Raji (cell line): ENCODE measurements around the gene HLF.

Source experiments
- POLR2A ChIP-seq: IDR thresholded peaks from 2 replicates; pipeline ENCODE4 v1.6.1; 2011; ENCODE audit warnings: low read depth, low read length, control low read depth; ENCODE audit not compliant: insufficient read depth

HLF gene

GRCh38 chr17:55304171-55304859 lies 39.6 kb downstream of the HLF start:
- TF ChIP-seq POLR2A = no peak

- no peak for TF ChIP-seq POLR2A
Observed at GRCh38 chr17:55305321-55306087, 40.7 kb downstream of the HLF start.

- no peak for TF ChIP-seq POLR2A
Observed at GRCh38 chr17:55307879-55308278, 43.1 kb downstream of the HLF start.

- TF ChIP-seq POLR2A = no peak
Observed at GRCh38 chr17:55308613-55309391, 44.0 kb downstream of the HLF start.

- TF ChIP-seq POLR2A = no peak
Observed at GRCh38 chr17:55311767-55312375, 47.1 kb downstream of the HLF start.

GRCh38 chr17:55312852-55313251 lies 48.1 kb downstream of the HLF start:
- no peak for TF ChIP-seq POLR2A

GRCh38 chr17:55314061-55314783 lies 49.5 kb downstream of the HLF start:
- no peak for TF ChIP-seq POLR2A

GRCh38 chr17:55314784-55315491 lies 50.2 kb downstream of the HLF start:
- no peak for TF ChIP-seq POLR2A

- no peak for TF ChIP-seq POLR2A
Observed at GRCh38 chr17:55316499-55316898, 51.7 kb downstream of the HLF start.

GRCh38 chr17:55317284-55317683 lies 52.5 kb downstream of the HLF start:
- no peak for TF ChIP-seq POLR2A

- no peak for TF ChIP-seq POLR2A
Observed at GRCh38 chr17:55318081-55318480, 53.3 kb downstream of the HLF start.

- TF ChIP-seq POLR2A = no peak
Observed at GRCh38 chr17:55318715-55319487, 54.1 kb downstream of the HLF start.

GRCh38 chr17:55319933-55320593 lies 55.3 kb downstream of the HLF start:
- TF ChIP-seq POLR2A = no peak
